NB4 (cell line): ENCODE data around the gene HSPA12A.

Experiments
- MYC ChIP-seq: IDR thresholded peaks from 2 replicates; pipeline ENCODE4 v1.6.1; 2011; ENCODE audit warnings: low read depth, low read length
- TF ChIP-seq, protein P1 (sequence below): IDR thresholded peaks from one replicate; pipeline ENCODE4 v1.5.1; 2012; ENCODE audit warnings: low read depth, low read length

GRCh38 chr10:116730464-116731260 lies 11.7 kb downstream of the HSPA12A start:
- TF ChIP-seq, protein P1, sequence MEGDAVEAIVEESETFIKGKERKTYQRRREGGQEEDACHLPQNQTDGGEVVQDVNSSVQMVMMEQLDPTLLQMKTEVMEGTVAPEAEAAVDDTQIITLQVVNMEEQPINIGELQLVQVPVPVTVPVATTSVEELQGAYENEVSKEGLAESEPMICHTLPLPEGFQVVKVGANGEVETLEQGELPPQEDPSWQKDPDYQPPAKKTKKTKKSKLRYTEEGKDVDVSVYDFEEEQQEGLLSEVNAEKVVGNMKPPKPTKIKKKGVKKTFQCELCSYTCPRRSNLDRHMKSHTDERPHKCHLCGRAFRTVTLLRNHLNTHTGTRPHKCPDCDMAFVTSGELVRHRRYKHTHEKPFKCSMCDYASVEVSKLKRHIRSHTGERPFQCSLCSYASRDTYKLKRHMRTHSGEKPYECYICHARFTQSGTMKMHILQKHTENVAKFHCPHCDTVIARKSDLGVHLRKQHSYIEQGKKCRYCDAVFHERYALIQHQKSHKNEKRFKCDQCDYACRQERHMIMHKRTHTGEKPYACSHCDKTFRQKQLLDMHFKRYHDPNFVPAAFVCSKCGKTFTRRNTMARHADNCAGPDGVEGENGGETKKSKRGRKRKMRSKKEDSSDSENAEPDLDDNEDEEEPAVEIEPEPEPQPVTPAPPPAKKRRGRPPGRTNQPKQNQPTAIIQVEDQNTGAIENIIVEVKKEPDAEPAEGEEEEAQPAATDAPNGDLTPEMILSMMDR = no peak
- TF ChIP-seq MYC = no peak
